ENCODE results near the gene DHRS1. TPM values are rescaled to one million over a fixed set of nuclear protein-coding genes. Genes with fewer than 3 reads are reported as not detected.

The DHRS1 gene
- polyA plus RNA-seq, 1 donor (not counting 4 experiments of a cell fraction or from before 2014, with no cell fraction given): 65.1 TPM

DNA sequence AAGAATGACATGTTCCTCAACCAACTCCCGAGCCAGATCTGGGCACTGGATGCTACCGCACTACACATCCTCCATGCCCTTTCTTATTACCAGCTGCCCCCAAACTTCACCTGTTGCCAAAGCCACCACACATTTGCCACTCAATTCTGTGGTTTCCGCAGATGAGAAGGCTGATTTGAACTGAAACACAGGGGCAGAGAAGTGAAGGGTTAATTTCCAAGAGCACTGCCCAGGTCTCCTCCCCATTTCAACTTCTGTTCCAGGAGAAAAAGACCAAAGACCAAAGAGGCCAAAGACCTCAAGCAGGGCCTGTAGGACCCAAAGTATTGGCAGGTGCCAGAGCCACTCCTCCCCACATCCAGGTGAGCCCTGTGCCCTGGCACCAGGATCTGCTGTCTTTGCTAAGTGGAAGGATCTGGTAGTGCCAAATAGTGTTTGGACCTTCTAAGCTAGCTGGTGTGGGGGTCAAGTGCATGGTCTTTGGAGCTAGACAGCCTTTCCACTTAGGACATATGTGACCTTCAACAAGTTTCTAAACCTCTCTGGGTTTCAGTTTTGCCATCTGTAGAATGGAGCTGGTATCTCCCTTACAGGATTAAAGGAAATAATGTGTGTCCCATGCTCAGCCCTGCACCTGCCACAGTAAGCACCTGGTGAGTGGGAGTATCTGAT lies 8.0 kb downstream of the DHRS1 start:
- dilution Hi-C loops (cut with MboI; ENCODE audit: extremely low pct_ligation_motif_present, low sequenced_read_pairs): no loop called here

DNA sequence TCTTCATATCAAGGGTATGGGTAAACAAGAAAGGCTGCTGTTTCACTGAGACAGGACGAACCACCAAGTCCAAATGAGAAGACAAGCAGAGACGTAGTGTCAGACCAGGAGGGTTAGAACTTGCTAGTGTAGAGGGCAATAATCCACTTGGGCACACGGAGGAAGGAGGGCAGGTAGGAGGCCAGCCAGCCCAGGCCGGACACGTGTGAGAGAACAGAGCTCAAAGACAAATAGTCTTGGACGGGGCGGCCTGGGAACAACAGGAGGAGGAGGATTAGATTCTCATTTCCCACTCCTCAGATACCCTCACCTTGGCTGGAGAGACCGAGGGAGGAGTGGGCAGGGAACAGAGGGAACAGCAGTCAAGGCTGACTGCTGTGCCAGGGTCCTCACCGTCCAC lies 8.8 kb downstream of the DHRS1 start:
- dilution Hi-C loops (cut with MboI; ENCODE audit: extremely low pct_ligation_motif_present, low sequenced_read_pairs): no loop called here
- no peak for FAIRE-seq
- H4K20me1 ChIP-seq (ENCODE audit: control insufficient read depth, extremely low read depth, insufficient read depth, low read length): no peaks in the 10 kb centered on the region

More for the DNA sequence above, 8.0 kb downstream of the DHRS1 start:
- Histone ChIP-seq H3K27me3 (ENCODE audit: control insufficient read depth, extremely low read depth, insufficient read depth, low read length) (no peaks in the 10 kb centered on the region), H3K27ac (ENCODE audit: control insufficient read depth, insufficient read depth, low read length) (no peak overlapping the region), H3K79me2 (ENCODE audit: control insufficient read depth, insufficient read depth, low read length) (peaks cover 7% of the 10 kb centered on the region), H4K20me1 (ENCODE audit: control insufficient read depth, extremely low read depth, insufficient read depth, low read length) (no peaks in the 10 kb centered on the region), H3K36me3 (ENCODE audit: control insufficient read depth in 2 of 2, extremely low read depth in 1 of 2, insufficient read depth in 2 of 2, low read length in 2 of 2) (peaks cover 38 to 47% of the 10 kb centered on the region in 2 experiments), H3K9me1 (ENCODE audit: control insufficient read depth, extremely low read depth, insufficient read depth, low read length) (no peaks in the 10 kb centered on the region), H2AFZ (ENCODE audit: control insufficient read depth, low read length) (no peak overlapping the region), H3K4me1 (ENCODE audit: control insufficient read depth, extremely low read depth, insufficient read depth, low read length) (peaks cover 6% of the 10 kb centered on the region), H3K9ac (ENCODE audit: control insufficient read depth, extremely low read depth, insufficient read depth, low read length) (no peak overlapping the region), H3K9me3 (ENCODE audit: control insufficient read depth, low read depth, low read length) (no peaks in the 10 kb centered on the region), H3K4me2 (ENCODE audit: control insufficient read depth, extremely low read depth, insufficient read depth, low read depth, low read length) (no peak overlapping the region), H3K4me3 (ENCODE audit: control insufficient read depth in 2 of 3, extremely low read depth in 1 of 3, insufficient read depth in 2 of 3, low read depth in 1 of 3, low read length in 3 of 3) (no peak overlapping the region)
- FAIRE-seq (no peak), DNase-seq (ENCODE audit: low read depth, low spot score) (no peak)
- TF ChIP-seq CTCF (optimal IDR thresholded peaks at IDR 0.05 in 1 of 3, IDR thresholded peaks at IDR 0.05 in 1 of 3, conservative IDR thresholded peaks at IDR 0.05 in 1 of 3; ENCODE audit: extremely low read depth in 1 of 3, insufficient read depth in 2 of 3, low read length in 3 of 3) (no peak), EZH2 (IDR thresholded peaks at IDR 0.05; ENCODE audit: low read length) (no peak)

More for the DNA sequence above, 8.8 kb downstream of the DHRS1 start:
- Histone ChIP-seq H3K9me1 (ENCODE audit: control insufficient read depth, extremely low read depth, insufficient read depth, low read length) (no peaks in the 10 kb centered on the region), H3K9me3 (ENCODE audit: control insufficient read depth, low read depth, low read length) (no peaks in the 10 kb centered on the region), H3K36me3 (ENCODE audit: control insufficient read depth in 2 of 2, extremely low read depth in 1 of 2, insufficient read depth in 2 of 2, low read length in 2 of 2) (peaks cover 31 to 39% of the 10 kb centered on the region in 2 experiments), H3K27ac (ENCODE audit: control insufficient read depth, insufficient read depth, low read length) (no peak overlapping the region), H3K4me3 (ENCODE audit: control insufficient read depth in 2 of 3, extremely low read depth in 1 of 3, insufficient read depth in 2 of 3, low read depth in 1 of 3, low read length in 3 of 3) (no peak overlapping the region), H3K79me2 (ENCODE audit: control insufficient read depth, insufficient read depth, low read length) (peaks cover 3% of the 10 kb centered on the region), H3K4me2 (ENCODE audit: control insufficient read depth, extremely low read depth, insufficient read depth, low read depth, low read length) (no peak overlapping the region), H3K9ac (ENCODE audit: control insufficient read depth, extremely low read depth, insufficient read depth, low read length) (no peak overlapping the region), H2AFZ (ENCODE audit: control insufficient read depth, low read length) (no peak overlapping the region), H3K27me3 (ENCODE audit: control insufficient read depth, extremely low read depth, insufficient read depth, low read length) (no peaks in the 10 kb centered on the region), H3K4me1 (ENCODE audit: control insufficient read depth, extremely low read depth, insufficient read depth, low read length) (peaks cover 5% of the 10 kb centered on the region)
- no peak for TF ChIP-seq CTCF (optimal IDR thresholded peaks at IDR 0.05 in 1 of 3, IDR thresholded peaks at IDR 0.05 in 1 of 3, conservative IDR thresholded peaks at IDR 0.05 in 1 of 3; ENCODE audit: extremely low read depth in 1 of 3, insufficient read depth in 2 of 3, low read length in 3 of 3)
- no peak for DNase-seq (ENCODE audit: low read depth, low spot score)

All from keratinocyte (primary cell).